ENCODE measurements around the gene POR.

DNA sequence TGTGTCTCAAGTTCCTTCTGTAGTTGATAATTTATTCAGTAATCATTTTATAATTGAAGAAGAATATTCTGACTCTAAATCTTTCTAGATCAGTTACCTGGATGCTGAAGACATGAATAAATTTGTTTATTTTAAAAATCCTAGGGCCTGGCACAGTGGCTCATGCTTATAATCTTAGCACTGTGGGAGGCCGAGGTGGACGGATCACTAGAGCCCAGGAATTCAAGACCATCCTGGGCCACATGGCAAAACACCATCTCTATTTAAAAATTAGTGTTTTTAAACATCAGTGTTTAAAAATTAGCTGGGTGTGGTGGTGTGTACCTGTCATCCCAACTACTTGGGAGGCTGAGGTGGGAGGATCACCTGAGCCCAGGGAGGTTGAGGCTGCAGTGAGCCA is 9.3 kb downstream of the POR start:
- TF ChIP-seq, protein P1, sequence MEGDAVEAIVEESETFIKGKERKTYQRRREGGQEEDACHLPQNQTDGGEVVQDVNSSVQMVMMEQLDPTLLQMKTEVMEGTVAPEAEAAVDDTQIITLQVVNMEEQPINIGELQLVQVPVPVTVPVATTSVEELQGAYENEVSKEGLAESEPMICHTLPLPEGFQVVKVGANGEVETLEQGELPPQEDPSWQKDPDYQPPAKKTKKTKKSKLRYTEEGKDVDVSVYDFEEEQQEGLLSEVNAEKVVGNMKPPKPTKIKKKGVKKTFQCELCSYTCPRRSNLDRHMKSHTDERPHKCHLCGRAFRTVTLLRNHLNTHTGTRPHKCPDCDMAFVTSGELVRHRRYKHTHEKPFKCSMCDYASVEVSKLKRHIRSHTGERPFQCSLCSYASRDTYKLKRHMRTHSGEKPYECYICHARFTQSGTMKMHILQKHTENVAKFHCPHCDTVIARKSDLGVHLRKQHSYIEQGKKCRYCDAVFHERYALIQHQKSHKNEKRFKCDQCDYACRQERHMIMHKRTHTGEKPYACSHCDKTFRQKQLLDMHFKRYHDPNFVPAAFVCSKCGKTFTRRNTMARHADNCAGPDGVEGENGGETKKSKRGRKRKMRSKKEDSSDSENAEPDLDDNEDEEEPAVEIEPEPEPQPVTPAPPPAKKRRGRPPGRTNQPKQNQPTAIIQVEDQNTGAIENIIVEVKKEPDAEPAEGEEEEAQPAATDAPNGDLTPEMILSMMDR (IDR thresholded peaks at IDR 0.05): no peak
- no peak for TF ChIP-seq POLR2A (IDR thresholded peaks at IDR 0.05)

All from uterus (tissue), 2 donors.